GDM1 (cell line): Measurements from ENCODE around the gene F8.
"Not testable (repeated sequence)": the region's sequence is repeated elsewhere in the genome, so short reads cannot be mapped to it uniquely, and the experiment has no call there.

Source experiments
- DNase-seq: peaks from one replicate; lab custom pipeline; 2025; lab: John Stamatoyannopoulos, UW

Gene F8

DNA sequence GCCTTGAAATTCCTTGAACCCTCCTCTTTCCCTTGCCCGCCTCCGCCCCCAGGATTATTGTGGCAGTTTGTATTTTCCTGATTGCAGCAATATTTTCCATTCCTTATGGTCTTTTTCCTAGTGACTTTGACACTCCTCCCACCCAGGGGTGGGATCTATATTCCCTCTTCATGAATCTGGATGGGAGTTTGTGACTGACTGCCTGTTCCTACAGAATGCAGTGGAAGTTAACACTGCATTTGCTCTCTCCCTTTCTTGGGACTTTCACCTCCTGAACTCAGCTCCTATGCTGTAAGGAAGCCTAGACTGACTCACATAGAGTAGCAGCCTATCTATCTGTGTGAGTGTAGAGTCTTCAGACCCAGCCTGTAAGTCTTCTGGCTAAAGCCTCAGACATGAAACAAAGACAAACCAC lies 6.4 kb upstream of the F8 start:
- DNase-seq: no peak

GRCh38 chrX:155028129-155028528 lies 5.6 kb upstream of the F8 start:
- DNase-seq: no peak

DNA sequence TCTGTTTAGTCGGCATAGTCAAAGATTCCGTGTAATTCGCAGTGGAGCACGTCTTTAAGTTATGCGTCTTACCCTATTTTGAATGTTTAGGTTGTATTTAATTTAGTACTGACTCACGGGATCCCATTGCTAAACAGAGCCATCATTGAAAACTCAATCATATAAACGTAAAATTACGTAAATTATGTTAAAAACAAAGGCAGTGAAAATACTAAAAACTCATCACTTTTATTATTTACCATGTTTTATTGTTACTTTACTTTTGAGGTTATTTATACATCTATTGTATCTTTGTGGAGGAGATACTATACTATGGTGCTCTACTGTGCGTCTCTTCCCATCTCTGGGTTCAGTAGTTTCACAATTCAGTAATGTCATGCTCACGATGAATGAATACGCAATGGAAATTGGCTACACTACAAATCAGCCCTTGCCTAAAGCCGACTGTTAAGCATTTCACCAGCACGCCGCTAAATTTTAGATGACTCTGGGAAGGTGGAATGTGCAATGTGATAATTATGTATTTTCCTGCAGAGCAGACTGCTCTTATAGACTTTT lies 5.1 kb upstream of the F8 start:
- DNase-seq: no peak

GRCh38 chrX:155026727-155027508 lies 4.4 kb upstream of the F8 start, which contains the start of gene FUNDC2:
Gene FUNDC2 (plus strand): TSS chrX:155026844. CDS start chrX:155026939, 95 bp downstream.
- peak; percentile 93 for DNase-seq

DNA sequence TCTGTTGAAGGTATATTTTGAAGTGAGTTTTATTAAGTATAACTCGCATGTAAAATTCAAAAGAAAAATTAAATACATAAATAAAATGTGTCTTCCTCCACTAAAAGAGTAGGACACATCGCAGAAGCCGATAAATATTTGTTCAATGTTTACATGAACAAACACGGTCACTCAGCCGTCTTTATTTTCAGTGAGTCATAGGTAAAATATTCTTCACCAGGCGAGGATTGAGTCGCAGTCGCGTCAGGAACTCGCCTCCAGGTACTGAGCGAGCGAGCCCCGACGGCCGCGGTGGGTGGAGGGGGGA lies 3.9 kb upstream of the F8 start:
- no peak for DNase-seq

DNA sequence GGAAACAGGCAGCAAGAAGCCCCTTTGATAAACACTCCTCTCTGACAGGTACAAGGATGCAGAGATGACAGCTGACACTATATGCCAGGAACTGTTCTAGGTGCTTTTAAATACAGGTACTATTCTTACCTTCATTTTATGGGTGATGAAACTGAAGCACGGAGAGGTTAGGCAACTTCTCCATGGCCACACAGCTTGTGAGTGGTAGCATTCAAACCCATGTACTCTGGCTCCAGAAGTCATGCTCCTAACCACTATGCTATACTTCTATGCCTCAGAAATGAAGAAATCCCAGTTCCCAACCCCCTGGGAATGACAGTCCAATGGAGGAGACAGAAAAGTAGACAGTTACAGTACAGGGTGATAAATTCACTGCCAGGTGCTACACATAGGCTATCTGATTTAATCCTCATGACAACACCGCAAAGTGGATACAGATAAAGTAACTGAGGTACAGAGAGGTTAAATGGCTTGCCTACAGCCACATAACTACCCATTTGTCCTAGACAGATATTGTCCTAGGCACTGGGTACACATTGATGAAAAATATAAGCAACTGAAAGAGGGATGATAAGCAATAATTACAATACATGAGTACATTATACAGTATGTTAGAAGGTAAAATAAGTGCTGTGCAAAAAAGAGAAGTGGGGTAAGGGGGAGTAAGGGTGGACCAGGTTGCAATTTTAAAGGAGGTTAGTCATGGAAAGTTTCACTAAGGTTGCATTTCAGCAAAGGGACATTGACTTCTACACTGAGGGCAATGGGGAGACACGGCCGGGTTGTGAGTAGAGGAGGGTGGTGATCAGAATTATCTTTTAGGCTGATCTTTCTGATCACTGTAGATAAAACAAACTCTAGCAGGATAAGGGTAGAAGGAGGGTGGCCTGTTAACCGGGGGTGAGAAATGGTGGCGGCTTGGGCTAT lies 1.6 kb upstream of the F8 start:
- DNase-seq: no peak

- no peak for DNase-seq
Observed at GRCh38 chrX:155020591-155020990, 1.9 kb downstream of the F8 start.

DNA sequence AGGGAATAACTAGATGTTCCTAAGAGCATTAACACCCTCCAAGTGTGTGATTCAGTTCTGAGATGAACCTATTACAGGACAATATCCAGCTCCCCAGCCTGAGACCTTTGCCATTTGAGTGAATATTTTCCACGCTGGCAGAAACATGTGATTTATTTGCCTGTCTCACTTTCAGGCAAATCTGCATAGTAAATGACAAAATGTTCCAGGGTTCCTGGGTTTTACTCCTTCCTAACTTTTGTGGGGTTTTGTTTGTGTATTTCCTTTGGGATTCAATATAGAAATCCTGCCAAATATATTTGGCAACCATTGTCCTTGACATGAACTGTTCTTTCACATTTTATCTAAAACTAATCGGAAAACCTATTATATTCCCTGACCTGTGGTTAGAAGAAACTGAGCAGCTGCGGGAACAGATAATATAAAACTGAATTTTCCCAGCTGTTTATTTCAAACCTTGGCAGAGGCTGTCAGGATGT lies 12.5 kb downstream of the F8 start:
- no peak for DNase-seq

DNA sequence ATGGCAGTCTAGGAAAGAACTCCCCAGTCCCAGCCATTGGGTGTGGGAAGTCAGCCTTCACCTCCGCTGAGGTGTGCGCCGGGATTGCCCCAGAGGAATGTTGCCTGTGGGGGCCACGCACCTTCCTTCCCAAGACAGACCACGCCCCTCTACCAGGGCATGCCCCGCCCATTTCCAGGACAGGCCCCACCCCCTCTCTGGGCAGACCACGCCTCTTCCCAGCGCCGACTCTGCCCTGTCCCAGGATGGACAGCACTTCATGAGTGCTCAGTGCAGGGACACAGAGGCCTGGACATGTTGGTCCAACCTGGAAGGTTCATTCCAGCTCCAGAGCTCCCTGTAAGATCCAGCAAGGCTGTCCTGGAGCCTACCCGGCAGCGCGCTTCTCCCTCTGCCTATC lies 13.9 kb downstream of the F8 start:
- DNase-seq: not testable (repeated sequence)

GRCh38 chrX:155006913-155007671 lies 15.4 kb downstream of the F8 start:
- DNase-seq: not testable (repeated sequence)

DNA sequence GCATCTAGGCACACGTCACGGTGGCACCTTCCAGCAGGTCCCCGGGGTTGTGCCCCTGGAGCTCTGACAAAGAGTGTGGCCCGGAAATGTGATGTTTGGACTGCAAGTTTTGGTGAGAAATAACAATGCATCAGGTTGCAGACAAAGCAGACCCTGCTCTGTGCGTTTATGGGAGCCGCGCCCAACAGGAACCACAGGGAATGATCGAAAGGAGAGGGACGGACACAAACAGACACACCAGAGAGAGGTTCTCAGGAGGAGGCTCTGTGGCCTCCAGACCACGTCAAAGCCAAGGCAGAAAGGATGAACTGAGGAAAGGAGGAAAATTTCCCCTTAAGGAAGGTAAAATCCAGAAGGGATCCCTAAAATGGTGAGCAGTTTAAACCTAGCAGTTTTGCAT lies 16.1 kb downstream of the F8 start:
- DNase-seq: not testable (repeated sequence)

- DNase-seq: no peak
Observed at GRCh38 chrX:155005190-155005589, 17.3 kb downstream of the F8 start.

- DNase-seq: no peak
Observed at GRCh38 chrX:155001873-155002272, 20.6 kb downstream of the F8 start.

DNA sequence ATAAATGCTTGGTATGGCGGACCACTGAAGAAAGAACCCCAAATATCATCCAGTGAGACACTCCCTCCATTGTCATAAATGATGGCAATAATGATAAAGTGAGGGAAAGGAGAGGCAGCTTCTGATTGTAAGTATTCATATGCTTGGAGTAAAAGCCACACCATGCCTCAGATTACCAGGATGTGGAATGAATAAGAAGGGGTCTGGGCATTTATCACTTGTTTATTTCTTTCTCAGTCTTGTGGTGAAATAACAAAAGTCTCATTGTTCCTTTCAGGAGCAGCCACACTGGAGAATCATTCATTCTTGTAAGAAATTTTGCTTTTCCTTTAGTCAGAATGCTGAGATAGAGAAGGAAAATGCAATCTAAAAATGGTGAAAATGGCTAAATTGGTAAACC lies 21.7 kb downstream of the F8 start:
- DNase-seq: no peak

- no peak for DNase-seq
Observed at GRCh38 chrX:154998204-154998880, 24.2 kb downstream of the F8 start.

- DNase-seq: no peak
Observed at GRCh38 chrX:154991476-154991875, 31.0 kb downstream of the F8 start.

- no peak for DNase-seq
Observed at GRCh38 chrX:154991039-154991438, 31.5 kb downstream of the F8 start.

GRCh38 chrX:154990496-154990895 lies 32.0 kb downstream of the F8 start:
- no peak for DNase-seq

- no peak for DNase-seq
Observed at GRCh38 chrX:154988719-154989118, 33.8 kb downstream of the F8 start.

GRCh38 chrX:154987940-154988339 lies 34.6 kb downstream of the F8 start:
- DNase-seq: no peak

DNA sequence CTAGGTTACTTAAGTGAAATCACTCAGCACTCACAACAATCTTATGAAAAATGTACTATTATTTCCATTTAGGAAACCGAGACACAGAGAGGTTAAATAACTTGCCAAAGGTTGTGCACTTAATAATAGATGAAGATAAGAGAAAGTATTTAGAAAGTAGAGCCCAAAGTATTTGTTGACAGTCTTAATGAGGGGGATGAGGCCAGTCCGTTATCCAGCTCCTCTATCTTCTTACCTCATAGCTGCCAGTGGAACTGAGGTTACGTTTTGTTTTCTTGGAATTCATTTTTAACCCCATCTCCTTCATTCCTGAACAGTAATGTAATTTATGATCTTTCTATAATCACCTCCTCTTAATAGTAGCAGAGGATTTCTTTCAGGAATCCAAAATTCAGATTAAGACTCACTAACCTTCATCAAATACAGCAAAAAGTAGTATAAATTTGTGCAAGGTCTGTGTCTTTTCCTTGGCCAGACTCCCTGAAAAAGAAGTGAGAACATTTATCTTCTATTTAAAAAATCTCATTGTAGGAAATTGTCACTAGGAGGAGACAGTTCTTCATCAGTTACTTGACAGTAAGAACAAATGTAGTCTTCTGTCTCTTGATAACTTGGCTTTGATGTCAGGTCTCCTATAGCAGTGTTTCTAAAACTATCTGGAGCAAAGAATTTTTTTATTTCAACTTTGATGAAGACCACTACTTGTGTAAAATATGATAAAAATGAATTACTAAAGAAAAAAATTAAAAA lies 35.5 kb downstream of the F8 start:
- no peak for DNase-seq
